CD1c-positive myeloid dendritic cell (primary cell): Measurements from ENCODE around the gene LUZP1.
"Not testable (repeated sequence)": the region's sequence is repeated elsewhere in the genome, so short reads cannot be mapped to it uniquely, and the experiment has no call there.

ENCODE experiments used
- DNase-seq: peaks from one replicate; pipeline ENCODE4 v3.0.0-alpha.2; 2016; ENCODE audit errors: extremely low spot score

LUZP1 gene

GRCh38 chr1:23168445-23169194, at the start of gene LUZP1:
Gene LUZP1 (minus strand): TSS chr1:23168856.
- DNase-seq, result peak; percentile 92

DNA sequence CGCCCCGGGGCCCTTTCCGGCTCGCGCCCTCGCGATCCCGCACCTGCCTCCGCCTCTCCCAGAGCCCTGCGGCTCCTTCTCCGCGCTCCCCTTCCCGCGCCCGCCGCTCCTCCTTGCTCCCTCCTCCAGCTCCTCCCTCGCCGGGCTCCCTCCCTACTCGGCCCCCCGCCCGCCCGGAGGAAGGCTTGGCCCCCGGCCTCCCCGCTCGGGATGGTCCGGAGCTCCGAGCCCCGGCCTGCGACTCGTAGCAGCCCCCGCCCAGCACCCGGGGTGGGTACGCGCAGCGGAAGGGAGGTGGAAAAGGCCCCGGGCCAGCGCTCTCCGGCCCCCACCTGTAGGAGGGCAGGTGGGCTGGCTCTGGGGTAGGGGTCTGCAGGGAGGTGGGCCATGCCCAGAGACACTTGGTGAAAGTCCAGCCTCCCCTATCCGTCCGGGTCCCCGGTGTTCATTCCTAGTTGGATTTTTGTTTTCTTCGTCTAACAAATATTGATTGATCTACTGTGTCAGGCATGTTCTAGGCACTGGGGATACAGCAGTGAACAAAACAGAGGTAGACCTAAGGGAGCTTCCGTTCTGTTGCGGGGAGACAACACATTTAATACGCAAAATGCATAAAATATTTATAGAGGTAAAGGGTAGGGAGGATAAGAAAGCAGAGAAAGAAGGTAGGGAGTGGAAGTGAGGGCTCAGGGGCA, 48.9 kb upstream of the LUZP1 start, which contains the start of gene HTR1D:
Gene HTR1D, minus strand, starts transcription at position 82 of the 695 bp plus-strand sequence. CDS start 23,283 bp downstream, outside the sequence.
- no peak for DNase-seq

GRCh38 chr1:23216771-23217420, 48.2 kb upstream of the LUZP1 start:
- DNase-seq, result no peak

GRCh38 chr1:23215751-23216449, 47.2 kb upstream of the LUZP1 start:
- no peak for DNase-seq

DNA sequence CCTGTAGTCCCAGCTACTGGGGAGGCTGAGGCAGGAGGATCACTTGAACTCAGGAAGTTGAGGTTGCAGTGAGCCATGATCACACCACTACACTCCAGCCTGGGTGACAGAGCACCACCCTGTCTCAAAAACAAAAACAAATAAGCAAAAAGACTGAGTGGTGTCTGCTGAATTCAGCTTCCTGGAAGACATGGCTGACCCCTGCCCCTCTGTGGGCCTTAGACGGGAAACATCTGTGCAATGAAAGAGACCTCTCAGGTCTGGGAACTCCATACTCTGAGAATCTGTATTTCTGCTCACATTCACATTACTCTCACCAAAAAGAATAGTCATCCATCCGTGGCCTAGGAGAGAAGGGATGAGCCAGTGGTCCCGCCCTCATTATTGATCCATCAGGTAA, 46.6 kb upstream of the LUZP1 start:
- DNase-seq, result no peak

GRCh38 chr1:23214640-23215039, 46.0 kb upstream of the LUZP1 start:
- no peak for DNase-seq

GRCh38 chr1:23211955-23212354, 43.3 kb upstream of the LUZP1 start:
- DNase-seq, result no peak

DNA sequence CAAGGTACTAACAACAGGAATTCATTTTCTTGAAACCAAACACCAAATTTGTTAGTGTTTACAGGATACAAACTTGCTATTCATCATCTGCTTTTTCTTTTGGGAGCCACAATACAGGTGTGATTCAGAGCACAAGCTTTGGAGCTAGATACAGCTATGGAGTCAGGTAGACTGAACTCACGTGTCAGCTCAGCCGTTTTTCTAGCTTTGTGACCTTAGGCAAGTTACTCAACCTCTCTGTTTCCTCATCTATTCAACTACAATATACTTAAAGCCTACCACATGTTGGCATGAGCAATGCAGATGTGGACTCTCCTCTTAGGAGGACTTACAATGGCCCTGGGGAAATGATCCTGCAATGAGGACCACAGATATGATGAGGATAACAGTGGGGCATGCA, 42.3 kb upstream of the LUZP1 start:
- no peak for DNase-seq

- DNase-seq, result no peak
These were observed 41.7 kb upstream of the LUZP1 start for GRCh38 chr1:23210351-23210785.

DNA sequence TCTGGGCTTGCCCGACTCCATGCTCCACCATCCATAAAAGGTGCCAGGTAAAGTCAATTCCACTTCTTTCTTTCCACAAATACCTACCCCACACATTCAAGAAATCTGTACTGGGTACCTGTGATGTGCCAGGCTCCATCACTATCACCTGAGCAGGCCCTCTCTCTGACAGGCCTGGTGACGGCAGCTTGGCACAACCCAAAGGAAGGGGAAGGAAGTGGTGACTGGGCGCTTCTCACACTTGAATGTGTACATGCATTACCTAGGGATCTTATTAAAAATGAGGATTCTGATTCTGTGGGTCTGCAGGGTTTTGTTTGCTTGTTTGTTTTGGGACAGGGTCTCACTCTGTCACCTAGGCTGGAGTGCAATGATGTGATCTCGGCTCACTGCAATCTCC, 41.1 kb upstream of the LUZP1 start:
- DNase-seq, result no peak

DNA sequence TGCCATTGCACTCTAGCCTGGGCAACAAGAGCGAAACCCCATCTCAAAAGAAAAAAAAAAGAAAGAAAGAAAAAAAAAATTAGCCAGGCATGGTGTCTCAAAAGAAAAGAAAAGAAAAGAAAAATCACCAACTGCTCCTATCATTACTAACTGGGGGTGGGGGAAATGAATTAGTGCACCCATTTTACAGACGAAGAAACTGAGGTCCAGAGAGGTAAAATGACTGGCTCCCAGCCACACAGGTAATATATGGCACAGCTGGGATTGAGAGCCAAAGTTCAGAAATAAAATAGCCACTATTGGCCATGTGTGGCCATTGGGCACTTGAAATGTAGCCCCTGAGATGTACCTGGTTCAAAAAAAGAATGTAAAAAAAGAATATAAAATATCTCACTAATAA, 39.9 kb upstream of the LUZP1 start:
- DNase-seq, result no peak

DNA sequence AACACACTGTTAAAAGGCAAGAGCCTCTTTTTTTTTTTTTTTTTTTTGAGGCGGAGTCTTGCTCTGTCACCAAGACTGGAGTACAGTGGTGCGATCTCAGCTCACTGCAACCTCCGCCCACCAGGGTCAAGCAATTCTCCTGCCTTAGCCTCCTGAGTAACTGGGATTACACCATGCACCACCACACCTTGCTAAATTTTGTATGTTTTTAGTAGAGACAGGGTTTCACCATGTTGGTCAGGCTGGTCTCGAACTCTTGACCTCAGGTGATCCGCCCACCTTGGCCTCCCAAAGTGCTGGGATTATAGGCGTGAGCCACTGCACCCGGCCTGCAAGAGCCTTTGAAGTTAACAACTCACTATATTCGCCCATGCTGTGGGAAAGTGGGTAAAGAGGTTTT, 39.1 kb upstream of the LUZP1 start:
- not testable (repeated sequence) for DNase-seq

DNA sequence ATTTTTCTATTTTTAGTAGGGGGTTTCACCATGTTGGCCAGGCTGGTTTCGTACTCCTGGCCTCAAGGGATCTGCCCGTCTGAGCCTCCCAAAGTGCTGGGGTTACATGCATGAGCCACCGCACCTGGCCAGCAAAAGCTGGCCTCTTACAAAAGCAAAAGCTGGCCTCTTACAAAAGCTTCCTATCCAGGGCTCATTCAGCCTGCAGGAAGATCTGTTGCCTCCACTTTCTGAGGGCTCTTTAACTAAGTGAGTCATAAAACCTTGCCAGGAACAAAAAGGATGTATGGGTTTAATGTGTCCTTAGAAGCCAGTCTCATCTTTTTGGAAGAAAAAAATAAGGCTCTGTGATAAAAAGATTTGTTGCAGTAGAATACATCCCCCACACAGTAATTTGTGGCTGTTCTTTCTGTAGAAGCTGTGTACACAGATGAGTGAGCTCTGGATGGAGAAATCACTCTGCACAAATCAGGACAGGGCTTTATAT, 33.6 kb upstream of the LUZP1 start:
- no peak for DNase-seq

GRCh38 chr1:23200883-23201282, 32.2 kb upstream of the LUZP1 start:
- DNase-seq, result no peak

DNA sequence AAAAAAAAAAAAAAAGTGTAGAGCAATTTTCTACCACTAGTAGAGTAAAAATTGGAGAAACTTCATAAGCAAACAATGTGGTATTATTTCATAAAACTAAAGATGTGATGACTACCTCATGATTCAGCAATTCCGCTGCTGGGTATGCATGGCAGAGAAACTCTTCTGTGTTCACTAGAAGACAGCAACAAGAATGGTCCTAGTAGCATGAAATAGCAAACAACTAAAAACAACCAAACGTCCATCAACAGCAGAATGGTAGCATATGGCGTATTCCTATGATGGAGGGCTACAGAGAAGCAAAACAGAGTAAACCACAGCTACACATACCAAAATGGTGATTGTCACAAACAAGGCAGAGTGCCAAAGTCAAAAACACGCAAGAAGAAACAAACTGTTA, 29.7 kb upstream of the LUZP1 start:
- no peak for DNase-seq

DNA sequence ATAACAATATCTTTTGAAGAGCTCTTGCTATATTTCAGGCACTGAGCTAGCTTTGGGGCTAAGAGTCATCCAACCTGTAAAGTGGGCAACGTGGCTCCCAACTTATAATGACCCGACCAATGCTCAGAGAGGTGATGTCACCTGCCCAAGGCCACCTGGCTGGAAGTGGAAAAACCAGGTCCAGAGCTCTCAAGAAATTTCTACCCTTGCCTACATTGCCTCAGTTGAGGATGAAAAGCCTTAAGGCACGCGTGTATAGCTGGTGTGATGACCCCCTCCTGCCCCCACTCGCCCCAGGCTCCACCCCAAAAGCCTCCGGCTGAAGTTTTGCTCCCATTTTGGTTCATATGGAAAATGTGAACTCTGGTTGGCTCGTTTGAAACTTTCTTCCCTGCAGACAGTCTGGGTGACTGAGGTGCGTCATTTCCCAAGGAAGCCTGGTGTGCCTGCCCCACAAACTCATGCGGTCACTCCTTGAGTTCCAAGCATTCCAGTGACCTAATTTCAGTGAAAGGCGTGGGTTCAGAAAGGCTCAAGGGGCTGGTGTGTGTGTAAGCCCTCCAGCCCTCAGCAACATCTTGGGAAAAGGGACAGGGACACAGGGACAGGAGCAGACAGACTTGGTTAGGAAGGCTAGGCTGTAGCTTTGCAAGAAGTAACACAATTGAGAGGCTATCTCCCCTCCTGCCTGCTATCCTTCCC, 28.1 kb upstream of the LUZP1 start:
- DNase-seq, result no peak

DNA sequence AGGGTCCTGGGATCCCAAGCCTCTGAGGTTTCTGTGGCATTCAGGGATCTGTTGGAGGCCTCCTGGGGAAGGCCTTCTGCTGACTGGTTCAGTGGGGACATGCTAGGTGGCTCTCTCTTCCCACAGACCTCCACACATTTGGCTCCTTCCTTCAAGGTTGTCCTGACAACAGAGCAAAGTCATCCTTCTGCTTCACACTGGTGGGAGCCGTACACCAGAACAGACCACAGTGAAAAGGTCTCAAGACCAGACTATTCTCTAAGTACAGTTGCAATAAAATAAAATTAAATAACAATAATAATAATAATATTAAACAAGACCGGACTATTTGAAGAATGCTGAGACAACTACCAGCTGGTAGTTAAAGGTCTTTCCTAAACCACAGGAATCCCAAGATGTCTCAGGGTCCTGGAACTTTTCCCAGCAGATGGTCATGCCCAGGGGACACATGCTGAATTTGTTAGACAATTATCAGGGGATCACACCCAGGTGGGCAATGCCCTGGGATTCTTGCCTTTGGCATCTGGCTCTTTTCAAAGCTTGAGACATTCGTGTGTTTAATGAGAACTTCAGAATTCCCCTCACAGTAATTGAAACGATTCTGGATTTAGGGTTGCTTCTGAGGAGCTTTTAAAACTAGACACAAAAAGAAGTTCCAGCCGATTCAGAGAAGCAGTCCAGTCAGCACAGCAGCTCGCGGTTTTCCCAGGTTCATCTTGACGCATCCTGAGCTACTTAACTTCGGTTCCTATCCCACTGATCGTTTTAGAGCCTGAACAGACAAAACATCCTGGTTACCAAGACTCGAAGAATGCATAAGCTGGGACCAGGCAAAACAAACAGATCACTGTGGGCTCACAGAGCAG, 25.7 kb upstream of the LUZP1 start:
- DNase-seq, result no peak

GRCh38 chr1:23193391-23194118, 24.9 kb upstream of the LUZP1 start:
- DNase-seq, result no peak

GRCh38 chr1:23191199-23191598, 22.5 kb upstream of the LUZP1 start:
- DNase-seq, result no peak
